GM19397 (cell line): Measurements from ENCODE around the gene MAP7D3.
"Not testable (repeated sequence)": the region's sequence is repeated elsewhere in the genome, so short reads cannot be mapped to it uniquely, and the experiment has no call there.

Experiments used
- ATAC-seq: cut with Tn5 transposase; IDR thresholded peaks from one replicate; pipeline ENCODE4 v1.9.1; 2021; ENCODE audit warnings: mild to moderate bottlenecking, moderate library complexity; ENCODE audit not compliant: unreplicated experiment

Gene MAP7D3

DNA sequence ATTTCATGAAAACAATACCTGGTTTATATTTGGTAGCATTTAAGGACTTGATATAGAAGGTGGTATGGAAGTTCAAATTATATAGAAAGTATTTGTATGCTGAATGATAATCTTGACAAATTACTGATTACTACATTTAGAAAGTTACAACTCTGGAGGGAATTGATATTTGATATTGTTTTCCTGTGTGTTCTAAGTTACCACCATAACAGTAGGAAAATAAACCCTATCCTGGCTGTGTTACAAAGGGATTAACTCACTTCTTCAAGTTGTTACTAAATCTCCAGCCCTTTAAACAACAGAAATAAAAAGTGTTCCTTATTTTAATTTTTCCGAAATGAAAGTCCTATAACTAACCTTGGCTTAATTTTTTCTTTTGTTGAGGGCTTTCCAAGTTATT, 67.3 kb downstream of the MAP7D3 start:
- no peak for ATAC-seq

DNA sequence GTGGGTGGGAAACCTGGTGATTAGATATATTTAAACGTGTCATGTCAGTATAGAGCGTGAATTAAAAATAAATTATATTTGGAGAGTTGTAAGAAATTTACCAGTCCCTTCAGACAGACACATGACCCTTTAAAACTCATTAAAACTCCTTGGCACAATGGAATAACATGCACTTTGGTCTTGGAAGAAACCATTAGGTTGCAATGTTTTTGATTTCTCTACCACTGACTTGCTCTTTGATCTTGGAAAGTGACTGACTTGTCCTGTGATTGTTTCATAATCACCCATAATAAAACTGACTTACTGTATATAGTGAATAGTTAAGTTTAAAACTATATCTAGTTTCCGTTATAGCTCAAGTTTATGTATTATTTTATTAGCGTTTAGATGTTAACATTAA, 68.0 kb downstream of the MAP7D3 start:
- ATAC-seq = no peak

DNA sequence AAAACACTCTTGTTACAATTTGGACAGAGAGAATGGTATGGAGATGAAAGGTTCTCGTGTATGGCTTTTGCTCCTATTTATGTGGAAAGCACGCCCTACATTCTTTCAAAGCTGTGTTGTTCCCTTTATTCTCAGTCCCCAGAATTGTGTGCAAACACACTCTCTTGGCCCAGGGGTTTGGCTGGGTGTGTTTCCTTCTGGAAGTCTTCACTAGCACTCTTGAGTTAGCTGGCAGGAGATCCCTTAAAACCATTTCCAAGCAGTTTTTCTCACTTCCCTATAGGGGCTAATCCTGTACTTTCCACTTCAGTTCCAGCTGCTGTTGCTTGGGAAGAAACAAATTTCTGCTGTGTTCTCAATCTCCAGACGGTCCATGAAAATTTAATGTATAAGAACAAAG, 68.8 kb downstream of the MAP7D3 start:
- no peak for ATAC-seq

DNA sequence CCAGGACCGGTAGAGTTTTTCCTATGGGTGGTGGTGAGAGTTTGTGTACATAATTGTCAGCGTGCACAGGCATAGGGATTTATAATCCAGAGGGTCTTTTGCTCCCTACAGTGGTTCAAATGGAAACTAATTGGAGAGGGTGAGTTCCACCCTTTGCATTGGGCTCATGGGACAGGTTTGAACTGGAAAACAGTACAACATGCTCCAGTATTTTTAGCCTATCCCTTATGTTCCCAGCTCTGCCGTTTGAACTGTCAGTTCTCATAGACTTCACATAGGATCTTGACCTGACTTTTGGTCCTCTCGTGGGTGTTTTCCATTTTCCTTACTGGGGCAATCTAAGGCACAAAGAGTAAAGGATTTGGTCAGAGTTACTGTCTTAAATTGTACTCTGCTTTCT, 72.1 kb downstream of the MAP7D3 start:
- no peak for ATAC-seq

DNA sequence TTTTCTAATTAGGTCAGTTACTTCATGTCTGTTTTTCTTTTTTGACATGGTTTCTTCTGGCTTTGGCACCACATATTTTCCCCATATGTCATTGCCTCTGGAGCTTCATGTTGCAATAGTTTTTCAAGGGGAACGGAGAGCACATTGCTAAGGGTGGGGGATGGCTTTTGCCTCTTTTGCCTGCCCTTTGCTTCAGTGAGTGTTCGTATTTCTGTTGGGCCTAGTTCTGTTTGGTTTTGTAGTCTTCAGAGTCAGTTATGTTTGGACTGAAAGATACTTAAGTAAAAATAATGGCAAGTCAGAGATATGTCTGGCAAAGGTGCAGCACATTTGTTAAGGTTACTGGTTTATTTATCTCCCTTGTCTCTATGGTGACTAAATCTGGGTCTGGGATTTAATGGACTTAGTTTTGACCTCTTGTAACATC, 74.8 kb downstream of the MAP7D3 start:
- ATAC-seq = no peak

DNA sequence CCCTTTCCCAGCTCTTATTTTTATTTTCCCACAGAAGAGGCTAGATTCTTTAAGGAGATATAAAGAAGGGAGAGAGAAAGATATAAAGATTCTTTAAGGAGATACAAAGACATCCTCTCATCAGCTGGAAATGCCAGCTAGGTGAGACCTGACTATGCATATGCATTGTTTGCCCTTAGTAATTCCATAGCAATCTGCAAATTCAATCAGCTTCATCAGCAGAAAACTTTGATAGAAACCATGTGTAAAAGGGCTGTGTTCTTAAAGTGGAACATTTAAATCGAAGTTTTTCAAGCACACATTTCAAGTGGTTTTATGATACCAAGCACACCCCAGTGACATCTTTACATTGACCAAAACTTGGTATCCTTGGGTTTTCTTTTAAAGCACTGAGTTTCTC, 79.8 kb downstream of the MAP7D3 start:
- no peak for ATAC-seq

DNA sequence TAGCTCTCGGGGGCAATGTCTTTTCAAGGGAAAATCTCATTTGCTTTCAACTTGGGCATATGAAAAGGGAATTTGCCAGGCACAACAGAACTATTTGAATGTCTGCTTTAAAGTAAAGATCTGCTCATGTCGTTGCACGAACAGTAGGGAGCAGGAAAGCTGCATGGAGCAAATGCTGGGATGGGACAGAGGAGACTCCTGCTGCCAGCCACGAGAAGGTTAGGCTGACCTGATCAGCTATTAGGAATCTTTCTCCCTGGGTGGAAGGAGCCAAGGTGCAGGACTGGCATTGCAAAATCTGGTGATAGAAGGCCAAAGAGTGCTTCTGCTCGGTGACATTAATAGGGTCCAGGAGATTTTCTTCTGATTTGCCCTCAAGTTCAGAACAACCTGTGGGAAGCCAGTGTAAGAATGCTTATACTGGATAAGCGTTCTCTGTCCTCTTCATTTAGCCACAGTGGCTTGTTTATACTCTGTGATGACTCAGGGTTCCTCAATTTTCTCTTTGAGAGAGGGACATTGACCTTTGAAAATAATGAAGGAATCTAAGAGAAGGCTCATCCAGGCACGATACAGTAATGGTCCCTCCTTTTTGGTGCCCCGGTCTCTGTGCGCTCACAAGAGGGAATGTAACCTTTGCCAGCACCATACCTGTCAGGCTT, 80.9 kb downstream of the MAP7D3 start:
- no peak for ATAC-seq

DNA sequence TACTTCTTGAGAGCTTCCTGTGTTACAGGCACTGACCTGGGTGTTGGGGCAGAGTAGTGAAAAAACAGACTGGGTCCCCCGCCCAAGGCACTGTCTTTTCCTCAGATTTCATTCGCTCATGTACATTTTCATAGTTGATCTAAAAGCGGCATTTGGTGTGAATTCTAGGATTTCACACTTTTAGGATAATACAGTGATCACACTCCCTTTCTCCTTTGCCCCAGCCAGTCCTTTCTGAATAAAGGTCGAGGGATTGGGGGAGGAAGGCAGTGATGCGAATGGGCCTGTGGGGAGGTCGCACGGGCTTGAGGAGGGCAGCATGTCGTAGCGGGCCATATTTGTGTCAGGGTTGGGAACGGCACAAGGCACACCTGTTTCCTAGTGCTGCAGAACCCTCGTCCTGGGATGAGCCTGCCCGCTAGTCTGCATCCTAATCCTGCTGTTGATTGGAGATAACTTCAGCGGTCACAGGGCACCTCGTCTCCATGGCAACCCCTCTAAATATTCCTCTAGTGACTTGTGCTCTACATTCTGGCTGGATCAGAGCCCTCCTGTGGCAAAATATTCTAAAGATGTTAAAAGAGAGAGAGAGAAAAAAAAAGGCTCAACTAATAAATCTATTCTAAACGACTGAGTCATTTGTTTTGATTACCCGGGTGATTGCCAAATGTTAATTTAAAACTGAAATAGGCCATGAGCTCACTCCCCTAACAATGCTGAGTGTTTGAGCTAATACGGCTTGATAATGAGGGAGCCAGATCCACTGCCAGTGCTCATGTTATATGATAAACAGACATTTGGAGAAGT, 82.1 kb downstream of the MAP7D3 start:
- no peak for ATAC-seq

DNA sequence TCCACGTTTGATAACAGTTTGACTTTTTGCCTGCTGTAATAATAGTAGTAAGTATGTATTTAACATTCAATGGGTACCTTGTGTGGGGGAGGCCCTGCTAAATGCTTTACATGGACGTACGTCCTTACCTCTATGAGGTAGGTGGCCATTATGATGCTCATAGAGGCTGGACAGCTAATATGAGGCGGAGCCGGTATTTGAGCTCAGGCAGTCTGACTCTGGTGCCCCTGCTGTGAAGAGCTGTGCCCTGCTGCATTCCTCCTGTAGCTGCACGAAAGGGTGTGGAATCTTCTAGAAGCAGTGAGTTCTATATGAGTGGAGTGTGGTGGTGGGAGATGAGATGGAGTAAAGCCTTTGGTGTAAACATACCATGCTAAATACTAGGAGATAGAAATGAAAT, 83.2 kb downstream of the MAP7D3 start:
- ATAC-seq = not testable (repeated sequence)

DNA sequence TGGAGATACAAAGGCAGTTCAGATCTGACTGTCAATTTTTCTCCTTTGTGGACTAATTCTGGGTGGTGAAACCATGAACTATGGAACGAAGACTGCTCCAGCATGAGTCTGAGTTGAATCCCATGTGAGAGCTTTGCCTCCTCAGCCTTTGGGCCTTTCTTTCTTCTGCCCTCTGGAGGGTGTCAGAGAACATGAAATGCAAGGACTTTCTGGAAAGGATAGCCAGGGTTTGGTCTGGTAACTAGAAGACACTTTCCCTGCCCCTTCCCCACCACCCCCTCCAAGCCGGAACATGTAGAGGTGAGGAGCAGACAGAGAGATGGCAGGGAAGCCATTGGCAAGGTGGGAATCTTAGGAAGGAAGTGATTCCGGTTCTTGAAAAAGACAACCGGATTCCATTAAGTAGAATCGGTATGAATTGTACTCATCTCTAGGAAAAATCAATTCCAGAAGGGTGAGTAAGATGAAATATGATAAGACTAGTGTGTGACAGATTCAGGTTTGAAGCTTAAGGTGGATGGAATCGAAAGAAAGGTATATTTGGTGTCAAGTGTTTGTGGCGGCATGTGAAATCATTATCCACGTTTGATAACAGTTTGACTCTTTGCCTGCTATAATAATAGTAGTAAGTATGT, 84.9 kb downstream of the MAP7D3 start:
- ATAC-seq = no peak

DNA sequence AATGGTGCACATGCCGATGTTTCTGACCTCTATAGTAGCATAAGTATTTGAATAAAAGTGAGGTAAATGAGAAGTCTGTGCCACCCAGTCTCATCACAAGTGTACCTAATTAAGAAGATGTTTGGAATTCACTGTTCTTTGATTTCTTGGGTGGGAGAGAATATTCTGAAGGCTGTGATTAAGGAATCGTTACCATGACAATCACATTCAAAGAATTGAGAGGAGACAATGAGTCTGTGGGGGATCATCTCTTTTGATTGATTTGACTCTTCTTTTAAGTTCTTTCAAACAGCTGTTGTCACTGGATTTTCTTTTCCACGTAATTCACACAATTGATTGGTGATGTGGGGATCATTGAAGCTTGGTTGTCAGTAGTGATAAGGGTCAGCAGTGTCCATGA, 85.8 kb downstream of the MAP7D3 start:
- ATAC-seq = no peak

DNA sequence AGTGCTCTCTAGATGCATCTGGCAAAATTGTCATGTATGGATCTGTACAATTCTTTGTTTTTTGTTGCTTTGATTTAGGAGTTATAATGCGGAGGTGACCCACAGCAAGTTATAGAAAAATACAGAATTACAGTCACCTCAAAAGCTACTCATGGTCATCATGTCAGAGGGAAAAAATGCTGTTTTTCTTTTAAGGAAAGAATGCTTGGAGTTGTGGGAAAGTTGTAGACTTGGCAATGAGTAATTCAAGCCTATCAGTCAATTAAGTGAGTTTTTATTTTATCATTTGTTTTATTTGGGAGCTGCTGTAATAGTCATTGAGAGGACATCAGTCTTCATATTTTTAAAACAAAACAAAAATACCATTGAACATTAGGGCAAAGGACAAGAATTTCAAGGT, 87.5 kb downstream of the MAP7D3 start:
- ATAC-seq = no peak
